OCI-LY3 (cell line): ENCODE data around the gene DDAH2.

ENCODE experiments used
- H2AFZ ChIP-seq: fragments of 200-600, 300-600 bp; shearing (Covaris generic); 2 replicates; pipeline ENCODE4 v1.6.0; 2014; ENCODE audit warnings: antibody characterized with exemption, low read depth, low read length
- H3K27ac ChIP-seq: fragments of 200-600, 300-600 bp; sonication (generic); 2 replicates; pipeline ENCODE4 v1.5.1; 2014; ENCODE audit warnings: mild to moderate bottlenecking, low read length, moderate library complexity, mixed read lengths
- H3K27me3 ChIP-seq: fragments of 200-600, 300-600 bp; sonication (generic); 2 replicates; pipeline ENCODE4 v1.6.1; 2014; ENCODE audit warnings: low read depth, low read length, mixed read lengths
- H3K36me3 ChIP-seq: fragments of 200-600, 300-600 bp; sonication (generic); replicated peaks from 2 replicates; pipeline ENCODE3; 2014; ENCODE audit warnings: low read depth, low read length, mixed read lengths
- H3K4me1 ChIP-seq: fragments of 300-600, 200-600 bp; sonication (generic); 2 replicates; pipeline ENCODE4 v1.6.1; 2014; ENCODE audit warnings: low read length, mixed read lengths
- H3K4me2 ChIP-seq: fragments of 200-600, 300-600 bp; sonication (generic); 2 replicates; pipeline ENCODE4 v1.6.1; 2014; ENCODE audit warnings: low read length, mixed read lengths
- H3K4me3 ChIP-seq: fragments of 300-600, 200-600 bp; sonication (generic); 2 replicates; pipeline ENCODE4 v1.5.1; 2014; ENCODE audit warnings: antibody characterized with exemption, mild to moderate bottlenecking, low read length, moderate library complexity
- H3K79me2 ChIP-seq: fragments of 300-600, 200-600 bp; shearing (Covaris generic); 2 replicates; pipeline ENCODE4 v1.6.1; 2014; ENCODE audit warnings: mild to moderate bottlenecking, low read length, mixed read lengths
- H3K9ac ChIP-seq: fragments of 300-600, 200-600 bp; shearing (Covaris generic); 2 replicates; pipeline ENCODE4 v1.6.0; 2014; ENCODE audit warnings: mild to moderate bottlenecking, low read length, moderate library complexity
- H3K9me3 ChIP-seq: fragments of 200-600, 300-600 bp; shearing (Covaris generic); 2 replicates; pipeline ENCODE4 v1.6.1; 2014; ENCODE audit warnings: low read length, mixed read lengths; ENCODE audit not compliant: insufficient read depth
- H4K20me1 ChIP-seq: fragments of 200-600, 300-600 bp; sonication (generic); 2 replicates; pipeline ENCODE4 v1.6.1; 2016; ENCODE audit warnings: low read length, mixed read lengths; ENCODE audit not compliant: insufficient read depth
- EZH2phosphoT487 ChIP-seq: fragments of 200-600 bp; shearing (Covaris generic); IDR thresholded peaks from 2 replicates; pipeline ENCODE4 v1.6.1; 2018; ENCODE audit warnings: antibody characterized with exemption, mixed run types, low read depth
- TF ChIP-seq, protein P1 (sequence below): fragments of 200-600, 300-600 bp; sonication (generic); IDR thresholded peaks from 2 replicates; pipeline ENCODE4 v1.5.1; 2014; ENCODE audit warnings: antibody characterized with exemption, low read length, low read depth

Gene DDAH2

DNA sequence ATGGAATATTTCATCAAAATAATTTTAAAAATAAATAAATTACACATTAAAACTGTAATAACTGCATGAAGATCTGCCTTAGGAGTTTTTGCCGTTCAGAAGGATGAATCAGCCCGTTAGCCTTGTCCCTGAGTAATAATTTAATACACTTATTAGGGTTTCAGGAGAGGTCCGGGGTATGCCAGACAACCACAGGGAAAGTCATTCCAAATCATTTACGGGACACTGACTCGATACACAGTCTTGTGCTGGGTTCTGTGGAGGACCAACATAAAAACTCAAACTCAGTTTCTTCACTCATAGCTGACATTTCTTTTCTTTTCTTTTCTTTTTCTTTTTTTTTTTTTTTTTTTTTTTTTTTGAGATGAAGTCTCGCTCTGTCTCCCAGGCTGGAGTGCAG lies 23.2 kb downstream of the DDAH2 start:
- Histone ChIP-seq H2AFZ (no peak overlapping the region), H4K20me1 (no peaks in the 10 kb centered on the region), H3K27ac (no peak overlapping the region), H3K4me2 (no peak overlapping the region), H3K4me1 (peaks cover 18% of the 10 kb centered on the region), H3K9me3 (no peaks in the 10 kb centered on the region), H3K4me3 (no peak overlapping the region), H3K9ac (no peak overlapping the region), H3K36me3 (no peaks in the 10 kb centered on the region), H3K27me3 (no peaks in the 10 kb centered on the region), H3K79me2 (peaks cover 18% of the 10 kb centered on the region)
- TF ChIP-seq EZH2phosphoT487: no peak
- TF ChIP-seq, protein P1, sequence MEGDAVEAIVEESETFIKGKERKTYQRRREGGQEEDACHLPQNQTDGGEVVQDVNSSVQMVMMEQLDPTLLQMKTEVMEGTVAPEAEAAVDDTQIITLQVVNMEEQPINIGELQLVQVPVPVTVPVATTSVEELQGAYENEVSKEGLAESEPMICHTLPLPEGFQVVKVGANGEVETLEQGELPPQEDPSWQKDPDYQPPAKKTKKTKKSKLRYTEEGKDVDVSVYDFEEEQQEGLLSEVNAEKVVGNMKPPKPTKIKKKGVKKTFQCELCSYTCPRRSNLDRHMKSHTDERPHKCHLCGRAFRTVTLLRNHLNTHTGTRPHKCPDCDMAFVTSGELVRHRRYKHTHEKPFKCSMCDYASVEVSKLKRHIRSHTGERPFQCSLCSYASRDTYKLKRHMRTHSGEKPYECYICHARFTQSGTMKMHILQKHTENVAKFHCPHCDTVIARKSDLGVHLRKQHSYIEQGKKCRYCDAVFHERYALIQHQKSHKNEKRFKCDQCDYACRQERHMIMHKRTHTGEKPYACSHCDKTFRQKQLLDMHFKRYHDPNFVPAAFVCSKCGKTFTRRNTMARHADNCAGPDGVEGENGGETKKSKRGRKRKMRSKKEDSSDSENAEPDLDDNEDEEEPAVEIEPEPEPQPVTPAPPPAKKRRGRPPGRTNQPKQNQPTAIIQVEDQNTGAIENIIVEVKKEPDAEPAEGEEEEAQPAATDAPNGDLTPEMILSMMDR: no peak

DNA sequence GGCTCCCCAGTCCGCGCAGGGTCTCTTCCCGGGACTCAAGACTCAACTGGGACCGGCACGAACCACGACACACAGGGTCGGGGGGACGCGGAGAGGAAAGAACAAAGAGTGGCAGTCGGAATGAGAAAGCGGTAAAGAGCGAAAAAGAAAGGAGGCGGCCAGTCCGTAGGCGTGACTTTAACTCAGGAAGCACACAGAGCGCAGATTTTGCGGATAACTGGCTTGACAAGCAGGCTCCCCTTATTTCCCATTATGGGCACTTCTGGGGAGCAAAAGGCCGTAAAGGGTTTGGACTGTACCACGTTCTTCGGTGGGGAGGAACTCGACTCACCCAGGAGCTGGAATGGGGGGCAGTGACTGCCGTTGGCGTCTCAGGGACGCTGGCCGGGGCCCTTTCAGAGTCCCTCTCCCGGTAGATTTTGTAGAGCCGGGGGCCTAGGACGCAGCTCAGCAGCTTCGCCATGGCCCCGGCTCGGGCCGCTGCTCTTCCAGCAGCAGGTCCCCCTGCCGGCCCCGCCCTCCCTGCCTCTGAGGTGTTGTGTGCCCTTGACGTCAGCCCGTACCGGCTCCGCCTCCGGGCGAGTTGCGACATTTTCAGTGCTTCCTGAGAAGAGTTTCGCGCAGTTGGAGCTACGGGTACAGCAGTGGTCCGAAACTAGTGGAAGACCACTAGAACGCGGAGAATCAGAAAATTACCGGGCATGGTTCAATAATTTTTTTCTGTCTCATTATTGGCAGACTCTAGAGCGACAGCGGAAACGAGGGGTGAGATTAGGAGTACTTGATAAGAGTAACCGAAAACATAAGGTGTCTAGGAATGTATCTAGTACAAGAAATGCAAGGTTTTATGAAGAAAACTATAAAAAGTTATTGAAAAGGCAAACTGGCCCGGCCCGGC lies 26.0 kb downstream of the DDAH2 start, which contains the start of gene ABHD16A:
Gene ABHD16A (minus strand): TSS at position 506 of the 898 bp plus-strand sequence. CDS start 43 bp downstream, at position 463.
- peak within 1 kb of the TSS; percentile 69 for H3K27ac ChIP-seq
- H3K27me3 ChIP-seq: no peaks in the 10 kb centered on the region
- H3K9me3 ChIP-seq: no peaks in the 10 kb centered on the region
- H3K79me2 ChIP-seq: peaks cover 18% of the 10 kb centered on the region
- peaks cover 12% of the 10 kb centered on the region for H3K4me1 ChIP-seq
- H3K36me3 ChIP-seq: no peaks in the 10 kb centered on the region
- peak within 1 kb of the TSS; percentile 96 for H3K4me3 ChIP-seq
- H3K9ac ChIP-seq: peak within 1 kb of the TSS; percentile 86
- H2AFZ ChIP-seq: peak within 1 kb of the TSS; percentile 76
- peak within 1 kb of the TSS; percentile 100 for H3K4me2 ChIP-seq
- H4K20me1 ChIP-seq: no peaks in the 10 kb centered on the region
- TF ChIP-seq, protein P1: no peak

DNA sequence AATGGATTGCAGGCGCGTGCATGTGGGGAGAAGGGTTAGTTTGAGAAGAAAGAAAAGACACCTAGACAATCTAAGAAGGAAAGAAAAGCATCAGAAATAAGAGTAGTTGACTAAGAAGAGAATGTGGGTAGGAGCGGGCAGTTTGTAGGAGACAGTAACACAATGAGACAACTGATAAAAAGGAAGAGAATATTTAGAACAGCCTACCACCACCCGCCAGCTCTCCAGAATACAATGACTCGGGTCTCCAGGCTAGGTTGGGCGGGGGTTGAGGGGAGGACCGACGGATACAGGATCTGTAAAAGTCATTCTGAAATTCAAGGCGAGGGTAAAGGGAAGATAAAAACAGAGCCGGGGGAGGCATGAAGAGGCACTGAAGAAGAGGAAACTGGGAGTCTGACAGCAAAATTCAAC lies 26.7 kb downstream of the DDAH2 start:
- H3K79me2 ChIP-seq: peaks cover 18% of the 10 kb centered on the region
- no peaks in the 10 kb centered on the region for H3K9me3 ChIP-seq
- no peak overlapping the region for H2AFZ ChIP-seq
- H3K27me3 ChIP-seq: no peaks in the 10 kb centered on the region
- no peaks in the 10 kb centered on the region for H4K20me1 ChIP-seq
- peak overlapping the region; percentile 86 for H3K9ac ChIP-seq
- H3K4me3 ChIP-seq: peak overlapping the region; percentile 96
- peaks cover 12% of the 10 kb centered on the region for H3K4me1 ChIP-seq
- no peak overlapping the region for H3K27ac ChIP-seq
- no peaks in the 10 kb centered on the region for H3K36me3 ChIP-seq
- peak overlapping the region; percentile 100 for H3K4me2 ChIP-seq
- TF ChIP-seq, protein P1: no peak
- no peak for TF ChIP-seq EZH2phosphoT487

GRCh38 chr6:31701666-31702404 lies 27.3 kb downstream of the DDAH2 start:
- Histone ChIP-seq H3K27ac (no peak overlapping the region), H2AFZ (no peak overlapping the region), H3K27me3 (no peaks in the 10 kb centered on the region), H3K36me3 (no peaks in the 10 kb centered on the region), H3K4me3 (peak overlapping the region; percentile 96), H3K4me2 (peak overlapping the region; percentile 100), H3K9me3 (no peaks in the 10 kb centered on the region), H3K4me1 (peaks cover 12% of the 10 kb centered on the region), H3K79me2 (peaks cover 18% of the 10 kb centered on the region), H3K9ac (peak overlapping the region; percentile 86), H4K20me1 (no peaks in the 10 kb centered on the region)
- TF ChIP-seq EZH2phosphoT487: no peak
- TF ChIP-seq, protein P1: no peak
